GM12891 (cell line): ENCODE measurements around the gene LGI1.

ENCODE experiments used
- POLR2A ChIP-seq: IDR thresholded peaks from 2 replicates; pipeline ENCODE4 v1.6.1; 2011; ENCODE audit warnings: low read depth, low read length, control low read depth
- POLR2AphosphoS5 ChIP-seq: IDR thresholded peaks from 2 replicates; pipeline ENCODE4 v1.6.1; 2011; ENCODE audit warnings: low read depth, low read length, control low read depth
- TAF1 ChIP-seq: IDR thresholded peaks from 2 replicates; pipeline ENCODE4 v1.6.1; 2011; ENCODE audit warnings: low read depth, low read length, control low read depth

DNA sequence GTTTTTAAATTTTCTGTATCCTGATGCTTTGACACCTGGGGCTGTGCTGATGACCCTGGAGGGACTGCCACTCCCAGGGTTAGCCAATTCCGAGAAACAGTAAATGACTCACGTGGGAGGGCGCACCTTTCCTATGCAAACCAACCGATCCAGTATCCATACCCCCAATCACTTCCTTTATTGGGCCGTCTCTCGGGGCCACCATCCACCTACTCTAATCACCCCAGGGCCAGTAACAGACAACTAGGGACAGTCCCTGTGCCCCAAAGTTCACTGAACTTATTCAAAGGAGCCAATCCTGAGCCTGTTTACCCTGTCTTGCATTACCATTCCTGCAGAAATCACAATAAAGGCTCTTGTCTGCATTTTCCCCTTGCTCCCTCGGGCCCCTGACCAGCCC, 6.6 kb upstream of the LGI1 start:
- TF ChIP-seq TAF1 (no peak), POLR2A (no peak), POLR2AphosphoS5 (no peak)
